H1 (cell line): ENCODE measurements around the gene CFAP141.

ENCODE experiments used
- CTCF ChIP-seq, 3 experiments: IDR thresholded peaks; 1 replicate in 2 of 3; 2 replicates in 1 of 3; pipeline versions ENCODE4 v1.5.1 to v1.6.1; 2011; ENCODE audit warnings: low read length in 3 of 3, mild to moderate bottlenecking in 3 of 3, inconsistent platforms in 2 of 3, low read depth in 1 of 3, moderate library complexity in 1 of 3; ENCODE audit not compliant: insufficient read depth in 1 of 3; ENCODE audit errors: control extremely low read depth in 1 of 3
- JUND ChIP-seq: IDR thresholded peaks from 2 replicates; pipeline ENCODE4 v1.6.1; 2011; ENCODE audit warnings: mild to moderate bottlenecking, improper control_type of control experiment, low read length
- POLR2AphosphoS5 ChIP-seq: IDR thresholded peaks from 2 replicates; pipeline ENCODE4 v1.6.1; 2011; ENCODE audit warnings: low read depth, low read length
- TAF1 ChIP-seq: IDR thresholded peaks from 2 replicates; pipeline ENCODE4 v1.6.1; 2011; ENCODE audit warnings: mild to moderate bottlenecking, low read depth, low read length
- TF ChIP-seq, protein P1 (sequence below): IDR thresholded peaks from 2 replicates; pipeline ENCODE4 v1.6.1; 2011; ENCODE audit warnings: low read length, improper control_type of control experiment

- no peak for TF ChIP-seq JUND
- peak; percentile 35; the same call in 1 of the 2 replicates for TF ChIP-seq POLR2AphosphoS5
- no peak for TF ChIP-seq CTCF (IDR thresholded peaks at IDR 0.05; ENCODE audit: control extremely low read depth in 1 of 3, insufficient read depth in 1 of 3, low read depth in 1 of 3, low read length in 3 of 3)
- TF ChIP-seq TAF1, result no peak
- TF ChIP-seq, protein P1, sequence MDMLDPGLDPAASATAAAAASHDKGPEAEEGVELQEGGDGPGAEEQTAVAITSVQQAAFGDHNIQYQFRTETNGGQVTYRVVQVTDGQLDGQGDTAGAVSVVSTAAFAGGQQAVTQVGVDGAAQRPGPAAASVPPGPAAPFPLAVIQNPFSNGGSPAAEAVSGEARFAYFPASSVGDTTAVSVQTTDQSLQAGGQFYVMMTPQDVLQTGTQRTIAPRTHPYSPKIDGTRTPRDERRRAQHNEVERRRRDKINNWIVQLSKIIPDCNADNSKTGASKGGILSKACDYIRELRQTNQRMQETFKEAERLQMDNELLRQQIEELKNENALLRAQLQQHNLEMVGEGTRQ, result no peak
Observed at GRCh38 chr1:154182344-154183045, 23.6 kb downstream of the CFAP141 start.
